ENCODE data around the gene ULK2. TPM values are rescaled to one million over a fixed set of nuclear protein-coding genes. Genes with fewer than 3 reads are reported as not detected.

Gene ULK2
- total RNA-seq, 4 donors from 2014 or later, result 15.4 to 35.0 (median 26.9) TPM

GRCh38 chr17:19752216-19753050 lies 115.3 kb downstream of the ULK2 start:
- no peak for DNase-seq
- intact Hi-C loops (cut with DNase I; ENCODE audit: low total_unique reads), result no loop called here
- Histone ChIP-seq H3K36me3 (no peaks in the 10 kb centered on the region), H3K27ac (peak overlapping the region in 1 of 2 donors; percentile 50), H3K4me1 (no peaks in the 10 kb centered on the region), H3K4me3 (no peak overlapping the region), H3K27me3 (no peaks in the 10 kb centered on the region), H3K9me3 (no peaks in the 10 kb centered on the region)
- TF ChIP-seq CTCF (IDR thresholded peaks at IDR 0.05) (no peak), POLR2A (IDR thresholded peaks at IDR 0.05) (no peak)

- Histone ChIP-seq H3K4me3 (no peak overlapping the region), H3K27me3 (no peaks in the 10 kb centered on the region), H3K27ac (no peak overlapping the region), H3K9me3 (no peaks in the 10 kb centered on the region), H3K36me3 (no peaks in the 10 kb centered on the region), H3K4me1 (no peaks in the 10 kb centered on the region)
- DNase-seq, result no peak
- intact Hi-C loops (cut with DNase I; ENCODE audit: low total_unique reads), result no loop called here
- no peak for TF ChIP-seq CTCF (IDR thresholded peaks at IDR 0.05)
- TF ChIP-seq POLR2A (IDR thresholded peaks at IDR 0.05), result no peak
These were observed 116.9 kb downstream of the ULK2 start for GRCh38 chr17:19750835-19751234.

- Histone ChIP-seq H3K27ac (no peak overlapping the region), H3K27me3 (no peaks in the 10 kb centered on the region), H3K9me3 (no peaks in the 10 kb centered on the region), H3K4me3 (no peak overlapping the region), H3K36me3 (no peaks in the 10 kb centered on the region), H3K4me1 (peaks cover 0 to 3% of the 10 kb centered on the region in 2 donors)
- no peak for TF ChIP-seq POLR2A (IDR thresholded peaks at IDR 0.05)
- no peak for TF ChIP-seq CTCF (IDR thresholded peaks at IDR 0.05)
- intact Hi-C loops (cut with DNase I; ENCODE audit: low total_unique reads), result no loop called here
- DNase-seq, result no peak
These were observed 117.6 kb downstream of the ULK2 start for GRCh38 chr17:19750020-19750572.

GRCh38 chr17:19748807-19749193 lies 118.9 kb downstream of the ULK2 start:
- no peaks in the 10 kb centered on the region for H3K36me3 ChIP-seq
- no peaks in the 10 kb centered on the region for H3K9me3 ChIP-seq
- intact Hi-C loops (cut with DNase I; ENCODE audit: low total_unique reads), result no loop called here
- no peak overlapping the region for H3K27ac ChIP-seq
- peaks cover 0 to 7% of the 10 kb centered on the region in 2 donors for H3K4me1 ChIP-seq
- TF ChIP-seq POLR2A (IDR thresholded peaks at IDR 0.05) (no peak), CTCF (IDR thresholded peaks at IDR 0.05) (no peak)
- no peaks in the 10 kb centered on the region for H3K27me3 ChIP-seq
- no peak overlapping the region for H3K4me3 ChIP-seq
- DNase-seq, result no peak

Data from uterus (tissue), 4 donors.